HG03378 (cell line): Measurements from ENCODE around the gene CFAP141.
A peak's percentile ranks its signal among the peaks of the same experiment; 100 is the strongest.
"Not testable (repeated sequence)": the region's sequence is repeated elsewhere in the genome, so short reads cannot be mapped to it uniquely, and the experiment has no call there.

Experiments used
- ATAC-seq: cut with Tn5 transposase; IDR thresholded peaks from one replicate; pipeline ENCODE4 v1.9.1; 2021; ENCODE audit warnings: mild to moderate bottlenecking, moderate library complexity; ENCODE audit not compliant: unreplicated experiment

The CFAP141 gene

DNA sequence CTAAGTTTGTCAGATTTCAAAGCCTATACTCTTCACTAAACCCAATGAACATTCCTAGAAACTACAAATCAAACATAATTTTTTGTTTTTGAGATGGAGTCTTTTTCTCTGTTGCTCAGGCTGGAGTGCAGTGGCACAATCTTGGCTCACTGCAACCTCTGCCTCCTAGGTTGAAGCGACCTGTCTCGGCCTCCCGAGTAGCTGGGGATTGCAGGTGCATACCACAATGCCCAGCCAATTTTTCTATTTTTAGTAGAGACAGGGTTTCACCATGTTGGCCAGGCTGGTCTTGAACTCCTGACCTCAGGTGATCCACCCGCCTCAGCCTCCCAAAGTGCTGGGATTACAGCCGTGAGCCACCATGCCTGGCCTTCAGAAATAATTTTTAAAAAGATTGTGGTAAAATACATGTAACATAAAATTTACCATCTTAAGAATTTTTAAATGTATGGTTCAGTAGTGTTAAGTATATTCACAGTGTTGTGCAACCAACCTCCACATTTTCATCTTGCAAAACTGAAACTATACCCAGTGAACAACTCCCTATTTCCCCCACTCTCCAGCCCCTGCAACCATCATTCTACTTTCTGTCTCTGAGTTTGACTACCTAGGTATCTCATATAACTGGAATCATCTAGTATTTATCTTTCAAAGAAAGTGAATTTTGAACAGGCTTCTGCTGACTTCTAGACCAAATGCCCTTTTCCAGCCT, 2.7 kb upstream of the CFAP141 start:
- ATAC-seq, result no peak

DNA sequence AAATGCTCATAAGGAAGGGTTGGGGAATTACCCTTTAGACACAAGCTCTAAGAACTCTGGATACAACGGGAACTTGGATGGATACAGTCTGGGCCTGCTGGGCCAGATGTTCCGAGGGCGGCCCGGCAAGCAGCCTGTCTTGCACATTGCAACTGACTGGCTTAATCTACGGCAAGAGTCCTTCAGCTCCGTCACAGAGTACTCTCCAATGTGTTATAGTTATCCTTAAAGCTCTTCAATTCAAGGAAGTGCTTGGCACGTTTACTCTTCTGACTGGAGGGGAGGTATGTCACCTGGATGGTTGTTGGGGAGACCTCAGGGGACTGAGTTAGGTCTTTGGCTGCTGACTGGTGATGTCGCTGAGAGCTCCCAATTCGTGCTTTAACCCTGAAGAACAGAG, 1.1 kb upstream of the CFAP141 start:
- no peak for ATAC-seq

DNA sequence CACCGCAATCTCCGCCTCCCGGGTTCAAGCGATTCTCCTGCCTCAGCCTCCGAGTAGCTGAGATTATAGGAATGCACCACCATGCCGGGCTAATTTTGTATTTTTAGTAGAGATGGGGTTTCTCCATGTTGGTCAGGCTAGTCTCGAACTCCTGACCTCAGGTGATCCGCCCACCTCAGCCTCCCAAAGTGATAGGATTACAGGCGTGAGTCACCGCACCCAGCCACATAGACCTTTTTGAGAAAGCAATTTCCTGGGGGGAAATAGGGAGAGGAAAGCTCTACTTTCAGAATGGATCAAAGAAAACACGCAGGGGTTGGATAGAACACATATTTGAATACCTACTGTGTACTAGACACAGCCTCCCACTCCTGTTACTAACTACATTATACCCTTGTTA, 355 bp downstream of the CFAP141 start:
- not testable (repeated sequence) for ATAC-seq

DNA sequence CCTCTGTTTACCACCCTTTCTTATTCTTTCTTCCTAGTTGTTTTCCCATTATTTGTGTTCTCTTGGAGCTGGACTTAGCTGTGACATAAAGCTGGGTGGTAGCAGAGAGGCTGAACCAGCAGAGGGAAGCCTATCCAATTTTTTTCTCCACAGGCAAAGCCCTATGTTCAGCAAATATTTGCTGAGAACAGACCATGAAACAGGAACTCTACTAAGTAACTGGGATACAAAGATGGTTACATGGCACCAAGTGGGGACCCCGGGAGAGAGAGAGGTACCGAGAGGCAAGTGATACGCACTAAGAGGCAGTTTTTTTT, 6.6 kb downstream of the CFAP141 start:
- no peak for ATAC-seq

DNA sequence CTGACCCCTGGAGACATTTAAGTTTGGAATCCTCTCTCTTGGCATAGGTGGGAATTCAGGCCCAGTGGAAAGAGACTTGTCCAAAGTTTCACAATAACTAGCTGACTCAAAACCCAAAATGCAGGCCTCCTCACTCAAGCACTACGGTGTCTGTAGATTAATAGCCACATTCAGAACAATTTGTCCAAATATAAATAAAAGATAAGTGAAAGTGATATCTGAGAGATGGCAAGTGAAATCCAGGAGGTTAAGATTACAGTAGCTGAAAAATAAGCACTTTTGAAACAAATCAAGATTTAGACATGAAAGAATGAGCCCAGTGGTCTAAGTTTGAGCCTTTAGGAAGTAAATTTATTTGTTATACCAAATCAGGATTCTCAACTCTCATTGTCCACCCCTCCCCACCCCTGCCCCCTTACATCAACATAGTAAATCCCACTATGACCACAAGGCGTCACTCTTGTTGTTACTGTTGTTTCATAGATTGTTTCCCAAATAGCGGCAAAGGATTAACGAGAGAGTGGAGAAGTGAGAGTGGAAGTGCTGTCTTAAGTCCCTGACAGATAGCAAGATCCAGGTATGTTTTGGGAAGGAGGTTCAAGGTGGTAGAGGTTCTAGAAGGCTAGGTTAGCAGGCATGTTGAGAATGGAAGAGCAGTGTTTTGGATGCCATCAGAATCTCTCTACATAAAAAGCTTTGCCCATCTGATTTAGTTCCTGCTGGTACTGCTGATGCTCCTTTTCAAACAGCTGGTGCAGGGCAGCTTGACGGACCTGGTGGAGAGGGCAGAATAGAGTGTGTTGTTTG, 7.2 kb downstream of the CFAP141 start:
- no peak for ATAC-seq

DNA sequence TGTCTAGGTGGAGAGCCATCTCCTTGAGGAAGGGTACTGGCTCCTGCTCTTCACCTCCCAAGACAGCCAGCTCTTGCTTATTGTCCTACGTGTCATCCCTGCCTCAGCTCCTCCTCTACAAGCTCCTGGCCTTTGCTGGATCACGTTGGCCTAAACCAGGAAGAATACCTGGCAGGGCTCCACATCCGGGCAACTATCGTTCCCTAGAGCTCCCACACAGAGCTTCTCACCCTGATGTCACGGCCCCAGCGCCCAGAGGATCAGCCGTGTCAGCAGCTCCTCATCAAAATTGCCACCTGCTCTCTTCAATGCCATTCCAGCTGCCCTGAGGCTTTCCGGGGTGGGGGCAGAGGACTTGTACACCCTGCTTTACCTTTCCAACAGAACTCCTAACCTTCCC, 12.3 kb downstream of the CFAP141 start:
- ATAC-seq, result no peak

DNA sequence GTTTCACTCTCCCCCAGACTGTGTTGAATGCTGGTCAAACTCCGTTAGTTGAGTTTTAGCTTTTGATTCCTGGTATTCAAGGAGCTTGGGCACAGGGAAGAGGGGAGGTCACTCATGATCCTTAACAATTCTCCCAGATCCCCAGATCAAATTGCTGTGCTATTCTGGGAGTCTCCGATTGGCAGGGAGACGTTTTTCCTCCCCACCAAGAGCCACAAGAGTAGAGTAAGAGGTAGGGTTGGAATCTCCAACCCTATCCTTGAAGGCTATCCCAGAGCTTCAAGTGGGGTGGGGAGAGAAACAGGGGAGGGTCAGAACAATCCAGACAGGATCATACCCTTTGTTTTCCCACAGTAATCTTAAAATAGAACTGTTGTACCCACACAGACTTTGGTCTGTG, 13.7 kb downstream of the CFAP141 start:
- no peak for ATAC-seq

DNA sequence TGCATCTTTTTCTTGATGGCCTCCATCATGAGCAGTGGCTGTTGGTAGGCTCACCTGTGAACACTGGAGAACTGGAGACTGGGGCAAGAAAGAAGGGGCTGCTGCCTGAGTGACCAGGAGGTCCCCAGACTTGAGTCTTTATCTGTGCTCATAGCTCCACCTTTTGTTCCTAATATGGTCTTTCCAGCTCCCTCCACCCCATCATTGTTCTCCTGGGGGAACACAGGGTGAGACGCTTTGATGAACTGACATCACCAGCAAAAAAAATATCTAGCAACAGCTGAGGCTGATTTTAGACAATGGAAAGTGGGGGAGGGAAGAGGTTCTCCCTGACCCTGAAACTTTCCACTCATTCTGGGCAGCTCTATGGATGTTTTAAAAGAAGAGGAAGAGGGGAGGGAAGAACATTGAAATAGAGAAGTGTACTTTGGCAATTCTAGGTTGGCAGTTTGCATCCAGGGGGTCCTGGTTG, 14.1 kb downstream of the CFAP141 start, which contains the start of gene TPM3:
Gene TPM3 (minus strand): TSS at position 111 of the 472 bp plus-strand sequence. CDS start 82 bp downstream, at position 29.
- no peak for ATAC-seq

DNA sequence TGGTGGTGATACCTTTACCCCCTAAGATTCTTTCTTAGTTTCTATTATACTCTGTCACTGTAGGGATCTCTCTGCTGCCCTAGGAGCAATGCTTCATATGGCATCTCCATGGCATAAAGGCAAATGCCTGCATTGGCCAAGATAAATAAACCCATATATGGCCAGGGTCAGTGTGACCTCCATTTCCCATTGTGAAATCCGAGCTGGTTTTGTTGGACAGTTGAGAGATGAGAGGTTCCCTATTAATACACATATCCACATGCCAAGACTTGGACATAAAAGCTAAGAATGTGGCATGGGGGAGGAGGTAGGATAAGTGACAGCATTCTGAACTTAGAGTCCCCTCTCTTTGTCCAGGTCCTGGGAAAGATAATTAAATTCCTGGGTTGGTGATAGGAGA, 15.6 kb downstream of the CFAP141 start:
- no peak for ATAC-seq

DNA sequence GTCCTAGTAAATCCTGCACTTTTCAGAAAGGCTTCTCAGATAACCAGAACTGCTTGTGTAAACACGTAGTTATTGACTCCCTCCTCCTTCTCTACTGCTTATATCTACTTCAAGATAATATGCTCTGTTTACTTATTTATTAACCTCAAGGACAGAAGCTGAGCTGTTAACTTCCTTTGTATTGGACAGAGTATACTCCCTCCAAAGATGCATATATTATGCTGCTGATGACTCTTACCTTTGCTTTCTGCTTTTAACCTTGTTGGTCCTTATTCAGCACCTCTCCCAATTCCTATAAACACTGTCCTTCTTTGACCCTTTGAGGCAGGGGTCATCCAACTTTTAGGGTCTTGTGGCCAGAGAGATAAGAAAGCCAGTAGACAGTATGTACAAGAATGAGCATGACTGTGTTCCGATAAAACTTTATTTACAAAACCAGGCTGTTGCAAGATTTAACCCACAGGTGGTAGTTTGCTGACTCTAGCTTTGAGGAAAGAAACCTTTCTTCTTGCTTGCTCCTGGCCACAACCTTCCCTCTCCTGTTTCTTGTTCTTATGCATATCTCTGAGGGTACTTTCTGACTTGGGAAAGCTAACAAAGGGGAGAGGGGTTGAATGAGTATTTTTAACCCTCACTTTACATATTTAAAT, 19.2 kb downstream of the CFAP141 start:
- no peak for ATAC-seq

DNA sequence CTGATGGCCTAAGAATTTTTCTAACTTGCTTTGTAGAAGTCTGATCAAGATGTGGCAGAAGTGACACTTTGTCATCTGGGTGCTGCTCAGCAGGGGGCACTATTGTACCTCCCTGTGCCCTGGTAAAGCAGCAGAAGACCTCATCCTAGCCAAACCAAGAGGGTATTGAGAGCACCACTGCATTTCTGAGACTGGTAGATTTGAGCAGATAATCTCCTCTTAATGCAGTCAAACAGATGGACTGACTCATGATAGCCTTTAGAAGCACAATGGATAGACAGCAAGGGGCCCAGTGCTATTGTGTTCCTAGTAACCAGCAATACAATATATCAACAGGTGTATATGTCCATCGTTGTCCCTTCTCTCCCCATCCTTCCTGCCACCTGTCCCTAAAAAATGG, 20.0 kb downstream of the CFAP141 start:
- no peak for ATAC-seq

DNA sequence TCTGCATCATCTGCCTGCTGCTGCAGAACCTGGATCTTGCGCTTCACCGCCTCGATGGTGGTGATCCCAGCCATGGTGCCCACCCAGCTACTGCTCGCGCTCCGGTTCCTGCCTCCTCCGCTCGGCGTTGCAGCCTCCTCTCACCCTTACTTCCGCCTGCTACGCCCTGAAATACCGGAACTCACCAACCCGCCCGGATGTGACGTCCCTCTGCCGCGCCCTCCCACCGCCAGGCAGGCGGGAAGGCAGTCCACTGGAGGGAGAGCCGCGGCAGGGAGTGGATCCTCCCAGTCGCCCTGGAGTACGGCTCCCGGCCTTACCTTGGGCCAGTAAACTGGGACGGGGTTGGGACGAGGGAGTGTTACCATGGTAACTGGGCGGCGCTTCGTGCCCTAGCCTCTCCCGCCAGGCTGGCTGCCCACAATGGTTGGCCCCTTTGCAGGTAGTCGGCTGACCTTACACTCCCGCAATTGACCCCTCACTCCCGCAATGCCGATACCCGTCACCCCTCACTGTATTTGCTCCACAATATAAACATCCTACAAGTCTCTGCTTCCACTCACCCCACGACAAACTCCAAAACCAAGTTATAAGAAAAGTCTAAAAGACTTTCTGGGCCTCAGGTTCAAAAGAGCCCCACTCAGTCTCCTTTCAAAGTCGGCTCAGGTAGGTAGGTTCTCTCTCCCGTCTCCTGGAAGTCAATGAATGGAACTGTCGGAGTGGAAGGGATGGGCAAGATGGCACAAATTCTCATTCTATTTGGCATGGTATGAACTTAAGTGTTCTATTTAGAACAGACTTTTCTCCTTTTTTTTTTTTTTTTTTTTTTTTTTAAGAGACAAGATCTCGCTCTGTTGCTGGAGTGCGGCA, 22.9 kb downstream of the CFAP141 start:
- peak; percentile 64 for ATAC-seq

DNA sequence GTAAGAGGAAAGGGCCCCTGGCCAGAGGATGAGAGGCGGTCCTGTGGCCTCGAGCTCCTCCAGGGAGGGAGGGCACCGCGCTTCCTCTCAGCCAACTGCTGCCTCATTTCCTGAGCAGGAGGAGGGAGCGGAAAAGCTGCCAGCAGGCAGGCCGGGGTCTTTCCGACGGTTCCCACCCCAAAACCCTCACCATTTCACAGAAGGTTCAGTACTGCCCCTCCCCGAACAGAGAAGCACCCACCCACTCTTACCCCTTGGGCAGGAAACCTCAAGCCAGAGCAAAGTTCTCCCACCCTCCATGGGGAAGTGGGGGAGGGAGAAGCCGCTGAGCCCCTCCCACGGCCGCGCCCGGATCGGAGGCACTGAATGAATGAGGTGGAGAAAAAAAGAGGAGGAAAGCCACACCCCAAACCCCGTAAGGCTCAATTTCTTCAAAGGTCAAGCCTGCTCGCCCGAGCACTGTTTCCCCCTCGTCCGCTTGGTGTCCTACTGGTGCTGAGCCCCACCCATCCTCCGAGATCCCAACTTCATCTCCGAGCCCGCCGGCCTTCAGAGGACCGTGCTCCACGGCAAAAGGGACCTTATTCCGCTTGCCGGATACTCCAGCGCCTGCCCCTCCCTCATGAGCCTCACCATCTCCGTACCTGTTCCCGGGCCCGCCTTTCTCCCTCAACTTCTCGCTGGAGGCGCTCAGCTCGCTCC, 23.6 kb downstream of the CFAP141 start:
- ATAC-seq, result peak; percentile 49

DNA sequence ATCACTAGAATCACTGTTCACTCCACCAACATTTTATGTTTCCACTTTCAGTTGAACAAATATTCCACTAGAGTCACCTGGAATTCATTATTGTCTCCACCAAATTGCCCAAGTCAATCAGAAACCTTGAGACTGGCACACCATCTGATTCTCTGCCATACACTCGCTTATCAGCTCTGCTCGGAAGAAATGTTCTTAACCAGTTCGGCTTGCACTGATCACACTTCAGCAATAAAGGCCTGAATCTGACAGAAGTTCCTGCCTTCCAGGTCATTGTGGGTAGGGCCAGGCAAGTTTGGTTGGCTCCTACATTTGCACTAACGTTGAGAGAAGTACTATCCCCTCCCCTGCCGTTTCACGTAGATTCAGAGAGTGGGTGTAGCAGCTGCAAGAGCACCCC, 24.2 kb downstream of the CFAP141 start:
- no peak for ATAC-seq

DNA sequence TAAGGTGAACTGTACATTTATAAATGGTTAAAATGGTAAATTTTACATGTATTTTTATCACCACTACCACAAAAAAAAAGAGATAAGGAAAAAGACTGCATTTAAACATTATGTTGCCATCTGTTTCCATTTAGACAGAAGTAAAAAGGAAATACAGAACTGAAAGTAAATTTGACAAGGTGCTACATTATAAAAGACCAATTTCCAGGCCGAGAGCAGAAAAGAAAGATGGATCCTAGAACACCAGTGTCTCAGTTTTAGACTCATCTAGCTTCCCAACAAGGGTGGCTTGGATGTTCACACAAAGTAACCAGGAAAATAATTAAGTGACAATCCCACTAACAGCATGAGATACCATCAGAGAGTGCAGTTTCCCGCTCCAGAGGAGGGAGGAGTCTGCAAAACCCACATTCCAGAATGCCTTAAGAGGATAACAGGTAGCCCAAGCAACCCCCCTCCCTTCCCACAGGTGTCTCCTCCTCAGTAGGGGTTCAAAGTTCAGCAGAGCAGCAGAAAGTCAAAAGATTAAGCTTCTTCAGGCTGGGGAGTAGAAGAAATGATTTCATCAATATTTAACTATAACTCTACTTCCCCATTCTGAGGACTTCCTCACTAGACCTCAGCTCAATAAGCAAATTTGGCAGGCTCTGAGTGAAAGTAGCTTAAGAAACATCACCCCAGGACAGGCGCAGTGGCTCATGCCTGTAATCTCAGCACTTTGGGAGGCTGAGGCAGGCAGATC, 26.0 kb downstream of the CFAP141 start:
- no peak for ATAC-seq

DNA sequence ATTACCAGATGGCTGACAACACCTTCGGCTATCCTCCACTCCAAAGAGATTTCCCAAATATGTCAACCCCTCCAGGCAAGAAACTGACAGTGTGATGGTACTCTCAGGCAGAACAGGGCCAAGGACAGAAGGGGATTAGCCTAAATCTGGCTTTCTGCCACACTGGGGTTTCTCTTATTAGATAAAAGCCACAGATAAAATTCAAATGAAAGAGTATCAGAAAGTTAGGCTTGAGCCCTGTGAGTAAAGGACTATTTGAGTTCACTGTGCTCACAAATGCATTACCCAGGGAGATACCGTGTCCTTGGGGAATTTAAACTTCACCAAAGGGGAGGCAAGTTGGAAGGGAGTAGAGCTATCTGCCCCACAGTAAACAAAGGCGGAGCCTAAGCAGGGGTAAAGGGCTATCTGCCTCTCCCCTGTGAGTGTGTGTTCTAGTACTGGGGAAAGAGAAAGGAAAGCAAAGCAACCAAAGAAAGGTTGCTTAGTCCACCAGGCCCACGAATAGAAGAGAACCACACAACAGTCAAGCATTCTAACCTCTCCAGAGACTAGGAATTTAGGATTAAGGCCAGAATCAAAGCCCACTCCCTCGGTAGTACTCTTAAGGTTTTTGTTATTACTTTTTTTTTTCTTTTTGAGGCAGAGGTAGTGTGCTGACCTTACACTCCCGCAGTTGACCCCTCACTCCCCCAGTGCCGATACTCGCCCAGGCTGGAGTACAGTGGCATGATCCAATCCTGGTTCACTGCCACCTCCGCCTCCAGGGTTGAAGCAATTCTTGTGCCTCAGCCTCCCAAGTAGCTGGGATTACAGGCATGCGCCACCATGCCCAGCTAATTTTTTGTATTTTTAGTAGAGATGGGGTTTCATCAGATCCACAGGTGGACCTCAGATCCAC, 27.0 kb downstream of the CFAP141 start:
- ATAC-seq, result no peak

DNA sequence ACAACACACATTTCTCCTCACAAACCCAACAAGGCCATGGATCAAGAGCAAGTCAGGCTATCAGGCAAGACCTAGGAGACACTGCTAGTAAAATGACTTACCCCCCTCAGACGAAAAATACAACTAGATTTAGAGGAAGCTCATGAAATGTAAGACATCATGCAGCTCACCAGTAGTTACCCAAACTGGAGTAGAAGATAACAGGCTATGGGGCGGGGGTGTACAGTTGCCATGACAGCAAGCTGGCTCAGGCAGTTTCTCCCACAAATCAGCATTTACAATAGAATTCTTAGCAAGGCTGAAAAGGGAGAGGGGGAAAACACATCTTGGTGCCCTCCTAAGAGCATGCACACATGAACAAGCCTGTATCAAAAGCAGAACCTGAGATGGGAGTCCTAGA, 28.1 kb downstream of the CFAP141 start:
- ATAC-seq, result no peak

DNA sequence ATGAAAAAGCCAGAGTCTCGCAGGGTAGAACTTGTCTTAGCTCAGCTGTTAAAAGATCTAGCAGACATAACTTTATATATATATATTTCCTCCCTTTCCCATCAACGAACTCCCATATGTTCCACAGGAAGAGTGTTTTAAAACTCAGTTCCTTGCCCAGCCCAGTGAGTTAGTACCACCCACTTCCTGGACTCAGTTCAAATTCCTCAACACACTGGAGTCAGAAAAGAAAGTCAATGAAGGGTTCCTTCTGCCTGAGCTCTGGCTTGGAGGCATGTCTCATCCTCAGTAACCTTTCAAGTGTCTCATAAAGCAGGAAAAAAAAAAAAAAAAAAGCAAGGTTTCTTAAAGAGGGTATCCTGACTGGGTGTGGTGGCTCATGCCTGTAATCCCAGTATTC, 29.8 kb downstream of the CFAP141 start:
- no peak for ATAC-seq

DNA sequence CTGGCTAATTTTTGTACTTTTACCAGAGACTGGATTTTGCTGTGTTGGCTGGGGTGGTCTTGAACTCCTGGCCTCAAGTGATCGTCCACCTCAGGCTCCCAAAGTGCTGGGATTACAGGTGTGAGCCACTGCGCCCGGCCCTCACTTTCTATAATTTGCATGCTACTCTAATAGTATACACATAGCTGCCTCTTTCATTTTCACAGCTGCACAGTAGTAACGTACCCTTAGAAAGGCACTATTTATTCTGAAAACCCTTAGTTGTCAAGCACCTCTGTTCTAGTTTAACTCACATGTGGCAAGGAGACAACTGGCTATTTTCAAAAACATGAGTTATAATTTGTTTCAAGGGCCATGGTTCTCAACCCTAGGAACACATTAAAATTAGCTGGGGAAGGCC, 31.5 kb downstream of the CFAP141 start:
- no peak for ATAC-seq
